ENCODE data around the gene NUP210L. TPM values are rescaled to one million over a fixed set of nuclear protein-coding genes. Genes with fewer than 3 reads are reported as not detected.
A peak's percentile ranks its signal among the peaks of the same experiment; 100 is the strongest.

Gene NUP210L
- total RNA-seq, 1 donor from 2014 or later, result 0.04 TPM

- peak; percentile 26 to 55 for DNase-seq (ENCODE audit: low spot score in 2 of 2, unreplicated experiment in 2 of 2)
- Mint-ChIP-seq H3K9me3 (no peaks in the 10 kb centered on the region), H3K4me1 (peaks cover 52% of the 10 kb centered on the region)
These were observed 27.6 kb upstream of the NUP210L start for GRCh38 chr1:154182344-154183045.

GRCh38 chr1:154181944-154182343 is 27.1 kb upstream of the NUP210L start:
- Mint-ChIP-seq H3K9me3 (no peaks in the 10 kb centered on the region), H3K4me3 (peak overlapping the region; percentile 100), H3K4me1 (peaks cover 56% of the 10 kb centered on the region), H3K36me3 (no peaks in the 10 kb centered on the region), H3K27me3 (ENCODE audit: low read depth) (no peaks in the 10 kb centered on the region), H3K27ac (peak overlapping the region; percentile 100)
- no peak for TF ChIP-seq CTCF (IDR thresholded peaks at IDR 0.05; ENCODE audit: unreplicated experiment)
- DNase-seq (ENCODE audit: low spot score in 2 of 2, unreplicated experiment in 2 of 2), result no peak

More at GRCh38 chr1:154182344-154183045, 27.6 kb upstream of the NUP210L start:
- H3K27ac Mint-ChIP-seq, result peak overlapping the region; percentile 100
- H3K4me3 Mint-ChIP-seq, result peak overlapping the region; percentile 100
- no peaks in the 10 kb centered on the region for H3K27me3 Mint-ChIP-seq (ENCODE audit: low read depth)
- no peak for TF ChIP-seq CTCF (IDR thresholded peaks at IDR 0.05; ENCODE audit: unreplicated experiment)
- H3K36me3 Mint-ChIP-seq, result no peaks in the 10 kb centered on the region

- peak overlapping the region; percentile 89 for H3K27ac Mint-ChIP-seq
- no peak for TF ChIP-seq CTCF (IDR thresholded peaks at IDR 0.05; ENCODE audit: unreplicated experiment)
- no peak for DNase-seq (ENCODE audit: low spot score in 2 of 2, unreplicated experiment in 2 of 2)
- H3K27me3 Mint-ChIP-seq (ENCODE audit: low read depth), result no peaks in the 10 kb centered on the region
- peaks cover 4% of the 10 kb centered on the region for H3K36me3 Mint-ChIP-seq
- H3K9me3 Mint-ChIP-seq, result no peaks in the 10 kb centered on the region
- H3K4me1 Mint-ChIP-seq, result peaks cover 59% of the 10 kb centered on the region
- H3K4me3 Mint-ChIP-seq, result peak overlapping the region; percentile 43
These were observed 25.2 kb upstream of the NUP210L start for GRCh38 chr1:154179946-154180687.

- no peak for TF ChIP-seq CTCF (IDR thresholded peaks at IDR 0.05; ENCODE audit: unreplicated experiment)
- Mint-ChIP-seq H3K4me3 (peak overlapping the region; percentile 23), H3K36me3 (peaks cover 6% of the 10 kb centered on the region), H3K27ac (peak overlapping the region; percentile 89), H3K4me1 (peaks cover 59% of the 10 kb centered on the region), H3K9me3 (no peaks in the 10 kb centered on the region), H3K27me3 (ENCODE audit: low read depth) (no peaks in the 10 kb centered on the region)
- no peak for DNase-seq (ENCODE audit: low spot score in 2 of 2, unreplicated experiment in 2 of 2)
These were observed 24.3 kb upstream of the NUP210L start for GRCh38 chr1:154178911-154179811.

- Mint-ChIP-seq H3K27ac (peak overlapping the region; percentile 11), H3K4me1 (peaks cover 54% of the 10 kb centered on the region), H3K9me3 (no peaks in the 10 kb centered on the region), H3K27me3 (ENCODE audit: low read depth) (no peaks in the 10 kb centered on the region), H3K4me3 (no peak overlapping the region), H3K36me3 (peaks cover 7% of the 10 kb centered on the region)
- DNase-seq (ENCODE audit: low spot score in 2 of 2, unreplicated experiment in 2 of 2), result no peak
- no peak for TF ChIP-seq CTCF (IDR thresholded peaks at IDR 0.05; ENCODE audit: unreplicated experiment)
These were observed 23.1 kb upstream of the NUP210L start for GRCh38 chr1:154178013-154178412.

Data from mesothelial cell of epicardium (in vitro differentiated cells).